ENCODE data around the gene DALRD3.

Gene DALRD3

GRCh38 chr3:48974076-48974864 is 44.1 kb downstream of the DALRD3 start:
- DNase-seq (ENCODE audit: low read depth): no peak

GRCh38 chr3:48970586-48970985 is 47.8 kb downstream of the DALRD3 start:
- DNase-seq (ENCODE audit: low read depth): no peak

- no peak for DNase-seq (ENCODE audit: low read depth)
Measured at GRCh38 chr3:48966876-48967361, 51.5 kb downstream of the DALRD3 start.

GRCh38 chr3:48966367-48966766 is 52.0 kb downstream of the DALRD3 start:
- DNase-seq (ENCODE audit: low read depth): no peak

All from HS-27A (cell line).